AG08396 (cell line): ENCODE measurements around the gene HOMER1.

Experiments used
- DNase-seq: peaks from one replicate; pipeline ENCODE4 v3.0.0; 2012; ENCODE audit warnings: low spot score, mixed read lengths

Gene HOMER1

DNA sequence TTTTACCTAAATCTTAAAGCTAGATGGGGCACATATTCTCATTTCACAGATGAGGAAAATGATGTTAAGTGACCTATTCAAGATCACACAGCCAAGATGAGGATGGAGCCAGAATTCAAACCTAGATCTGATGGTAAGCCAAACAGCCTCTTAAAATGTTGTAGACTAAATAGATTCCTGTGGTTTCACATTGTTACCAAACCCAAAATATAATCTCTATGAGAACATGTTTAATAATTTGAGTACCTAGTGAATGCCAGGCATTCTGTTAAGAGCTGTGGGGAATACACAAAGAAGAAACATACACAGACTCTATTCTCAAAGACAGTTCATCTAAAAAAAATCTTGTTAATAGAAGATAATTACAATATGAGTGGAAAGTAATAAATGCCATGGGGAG, 25.2 kb downstream of the HOMER1 start:
- no peak for DNase-seq

- DNase-seq: no peak
Measured at GRCh38 chr5:79488058-79488457, 25.9 kb downstream of the HOMER1 start.

DNA sequence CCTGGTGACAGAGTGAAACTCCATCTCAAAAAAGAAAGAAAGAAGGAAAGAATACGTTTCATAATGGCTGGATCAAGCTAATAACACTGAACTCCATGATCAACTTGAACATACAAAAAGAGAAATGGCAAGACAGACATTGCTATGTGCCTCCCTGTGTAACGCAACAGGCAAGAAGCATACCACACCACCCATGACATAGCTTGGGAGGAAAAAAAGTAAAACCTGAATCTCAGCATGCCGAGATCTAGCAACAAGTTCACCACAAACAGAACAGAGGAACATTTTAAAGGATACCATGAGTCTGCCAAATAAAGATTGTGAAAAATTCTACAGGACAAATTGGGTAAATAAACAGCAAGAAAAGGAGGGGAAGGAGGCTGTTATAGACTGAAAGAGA, 26.7 kb downstream of the HOMER1 start:
- no peak for DNase-seq

GRCh38 chr5:79486116-79486515, 27.8 kb downstream of the HOMER1 start:
- DNase-seq: no peak

- DNase-seq: no peak
Measured at GRCh38 chr5:79484731-79485130, 29.2 kb downstream of the HOMER1 start.

DNA sequence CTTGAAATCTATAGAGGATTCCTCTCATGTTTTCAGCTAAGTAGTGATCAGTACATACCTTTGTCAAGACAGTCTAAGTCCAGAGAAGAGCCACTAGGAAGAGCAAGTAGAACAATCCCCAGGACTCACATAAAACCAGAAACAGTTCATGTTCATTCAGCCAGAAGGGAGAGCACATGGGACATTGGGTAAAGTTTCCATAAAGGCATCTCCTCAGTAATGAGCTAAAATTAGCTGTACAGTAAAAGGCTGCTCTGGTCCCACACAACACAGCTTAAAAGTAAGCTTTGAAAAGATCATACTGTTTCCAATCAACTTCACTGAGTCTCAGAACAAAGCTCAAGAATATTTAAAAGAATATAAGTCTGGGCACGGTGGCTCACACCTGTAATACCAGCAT, 32.4 kb downstream of the HOMER1 start:
- no peak for DNase-seq

DNA sequence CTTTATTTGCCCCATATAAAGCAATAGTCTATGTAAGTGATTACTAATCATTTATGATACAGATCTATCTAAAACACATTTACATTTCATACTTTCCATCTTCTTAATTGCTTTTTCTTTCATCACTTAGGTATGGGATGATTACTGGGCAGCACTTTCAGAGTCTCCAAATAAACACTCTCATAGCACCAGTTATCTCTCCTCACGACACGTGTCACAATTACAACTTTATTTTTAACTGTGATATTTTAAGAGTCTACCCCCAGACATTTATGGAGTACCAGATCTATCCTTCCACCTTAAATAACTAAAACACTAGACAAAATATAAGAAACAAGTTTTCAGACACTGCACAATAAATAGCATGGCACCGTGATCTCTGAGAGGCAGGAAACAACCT, 32.9 kb downstream of the HOMER1 start:
- DNase-seq: no peak

DNA sequence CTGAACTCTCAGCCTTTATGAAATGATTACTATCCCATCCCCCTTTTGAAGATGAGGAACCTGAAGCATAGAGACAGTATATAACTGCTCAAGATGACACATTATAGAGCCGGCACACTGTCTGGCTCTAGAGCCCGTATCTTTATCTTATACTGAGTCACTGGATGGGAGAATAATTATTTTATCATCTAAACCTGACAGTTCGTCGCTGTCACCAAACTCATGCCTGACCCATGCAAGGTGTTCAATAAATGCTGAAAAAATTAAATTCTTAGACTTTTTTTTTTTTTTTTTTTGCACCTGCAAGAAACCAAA, 38.8 kb downstream of the HOMER1 start:
- no peak for DNase-seq

- DNase-seq: no peak
Measured at GRCh38 chr5:79474367-79475151, 39.4 kb downstream of the HOMER1 start.

DNA sequence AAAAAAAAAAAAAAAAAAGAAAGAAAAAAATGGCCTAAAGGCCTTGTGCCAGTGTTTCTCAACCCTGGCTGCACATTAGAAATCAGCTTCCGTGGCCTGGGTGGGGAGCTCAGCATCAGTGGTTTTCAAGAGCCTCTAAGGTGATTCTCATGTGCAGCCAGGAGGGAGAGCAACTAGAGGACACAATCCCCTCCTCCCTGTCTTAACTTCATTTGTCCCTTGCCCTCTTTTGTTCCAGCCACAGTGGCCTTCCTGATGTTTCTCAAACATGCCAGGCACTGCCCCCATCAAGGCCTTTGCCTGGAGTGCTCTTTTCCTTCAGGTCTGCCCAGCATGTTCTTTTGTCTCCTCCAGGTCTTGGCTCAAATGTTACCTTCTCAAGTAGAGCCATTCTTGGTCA, 42.4 kb downstream of the HOMER1 start:
- DNase-seq: no peak

DNA sequence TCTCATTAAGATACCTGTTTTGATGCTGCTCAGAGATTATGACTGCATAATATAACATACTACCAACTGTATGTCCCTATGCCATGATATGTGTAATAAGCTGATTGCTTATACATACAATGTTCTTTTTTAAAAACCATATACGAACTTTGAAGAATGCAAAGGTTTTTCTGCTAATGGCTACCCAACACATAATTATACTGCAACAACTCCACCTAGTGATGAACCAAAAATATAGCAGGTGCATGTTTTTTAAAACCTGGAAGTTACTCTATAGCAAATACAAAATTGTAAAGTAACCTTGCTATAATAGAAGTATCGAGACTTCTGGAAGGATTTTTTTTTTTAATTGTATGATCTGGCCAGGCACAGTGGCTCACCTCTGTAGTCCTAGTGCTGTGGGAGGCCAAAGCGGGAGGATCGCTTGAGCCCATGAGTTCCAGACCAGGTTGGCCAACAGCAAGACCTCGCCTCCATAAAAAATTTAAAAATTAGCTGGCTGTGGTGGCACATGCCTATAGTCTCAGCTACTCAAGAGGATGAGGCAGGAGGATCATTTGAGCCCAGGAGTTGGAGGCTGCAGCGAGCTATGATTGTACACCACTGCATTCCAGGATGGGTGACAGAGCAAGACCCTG, 49.1 kb downstream of the HOMER1 start:
- peak; percentile 28 for DNase-seq

GRCh38 chr5:79464278-79464677, 49.7 kb downstream of the HOMER1 start:
- no peak for DNase-seq

DNA sequence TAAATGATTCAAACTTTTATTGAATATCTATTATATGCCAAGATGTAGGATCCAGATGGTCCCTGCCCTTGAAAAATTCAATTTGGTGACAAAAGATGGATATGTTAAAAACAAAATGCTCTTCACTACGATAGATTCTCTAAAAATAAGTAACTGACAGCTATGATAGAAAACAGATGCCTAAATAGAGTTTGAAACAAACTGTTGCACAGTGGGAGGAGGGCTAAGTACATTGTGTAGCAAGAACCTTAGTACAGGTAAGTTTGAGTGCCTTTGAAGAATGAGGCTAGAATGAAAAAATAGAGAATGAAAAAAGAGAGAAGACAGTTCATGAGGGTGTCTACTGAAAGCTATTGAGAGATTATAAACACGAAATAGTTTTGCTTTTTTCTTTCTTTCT, 54.3 kb downstream of the HOMER1 start:
- no peak for DNase-seq

DNA sequence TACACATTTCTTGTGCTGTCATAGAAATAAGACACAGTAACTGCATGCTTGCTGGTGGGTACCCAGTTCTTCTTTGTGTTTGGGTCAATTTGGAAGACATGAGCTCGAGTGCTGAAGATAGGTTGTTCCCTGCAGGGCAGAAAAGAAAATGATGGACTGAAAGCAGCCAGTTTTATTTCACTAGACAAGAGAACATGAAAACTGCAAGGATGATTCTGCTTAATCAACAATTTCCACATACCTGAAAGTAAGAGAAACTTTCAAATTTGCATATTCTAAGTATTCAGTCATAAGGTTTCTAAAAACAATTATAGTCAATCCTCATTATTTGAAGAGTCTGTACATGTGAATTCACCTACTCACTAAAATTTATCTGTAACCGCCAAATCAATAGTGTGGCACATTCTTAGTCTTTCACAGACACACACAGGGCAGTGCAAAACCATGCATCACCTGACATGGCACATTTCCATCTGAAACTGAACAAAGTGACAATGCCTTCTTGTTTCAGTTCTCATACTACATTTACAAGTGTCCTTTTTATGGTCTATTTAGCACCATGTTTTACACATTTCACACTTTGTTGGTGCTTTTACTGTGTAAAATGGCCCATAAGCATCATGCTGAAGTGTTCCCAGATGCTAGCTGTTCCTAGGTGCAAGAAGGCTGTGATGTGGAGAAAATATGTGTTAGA, 56.9 kb downstream of the HOMER1 start:
- no peak for DNase-seq

- no peak for DNase-seq
Measured at GRCh38 chr5:79456400-79456799, 57.5 kb downstream of the HOMER1 start.

GRCh38 chr5:79454043-79454442, 59.9 kb downstream of the HOMER1 start:
- DNase-seq: no peak

DNA sequence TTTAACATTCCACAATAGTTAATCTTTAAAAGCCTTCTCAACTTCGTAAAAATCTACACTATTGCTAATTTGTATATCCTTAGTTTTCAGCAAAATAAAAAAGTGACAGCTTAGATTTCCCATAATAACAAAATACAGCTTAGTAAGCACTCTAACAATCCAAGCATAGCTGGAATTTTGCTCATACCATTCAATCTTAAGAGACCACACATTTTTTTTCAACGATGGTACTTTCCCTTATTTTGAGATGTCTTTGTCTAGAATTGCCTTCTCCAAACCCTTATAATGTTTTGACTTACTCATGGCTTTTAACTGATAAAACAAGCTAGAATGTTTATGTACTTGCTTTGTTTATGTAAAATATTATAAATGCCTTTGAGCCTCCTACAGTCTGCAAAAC, 65.6 kb downstream of the HOMER1 start:
- DNase-seq: peak; percentile 21

- DNase-seq: no peak
Measured at GRCh38 chr5:79436821-79437220, 77.1 kb downstream of the HOMER1 start.

DNA sequence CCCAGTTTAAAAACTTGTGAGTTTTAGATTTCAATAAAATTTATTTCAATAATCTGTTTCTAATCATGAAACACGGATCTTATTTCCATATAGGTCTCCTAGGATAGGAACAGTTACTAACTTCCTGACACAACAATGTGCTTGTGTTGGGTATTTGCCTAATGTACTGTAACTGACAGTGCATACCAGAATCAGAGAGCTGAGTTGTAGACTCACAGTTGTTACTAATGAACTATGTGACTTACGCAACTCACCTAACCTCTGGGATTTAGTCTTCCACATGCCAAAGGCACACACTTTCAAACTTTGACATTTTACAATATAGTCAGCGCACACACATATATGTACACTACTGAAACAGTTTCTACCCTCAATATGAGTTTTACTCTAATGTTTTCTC, 77.7 kb downstream of the HOMER1 start:
- peak; percentile 21 for DNase-seq

- no peak for DNase-seq
Measured at GRCh38 chr5:79430196-79430595, 83.7 kb downstream of the HOMER1 start.

DNA sequence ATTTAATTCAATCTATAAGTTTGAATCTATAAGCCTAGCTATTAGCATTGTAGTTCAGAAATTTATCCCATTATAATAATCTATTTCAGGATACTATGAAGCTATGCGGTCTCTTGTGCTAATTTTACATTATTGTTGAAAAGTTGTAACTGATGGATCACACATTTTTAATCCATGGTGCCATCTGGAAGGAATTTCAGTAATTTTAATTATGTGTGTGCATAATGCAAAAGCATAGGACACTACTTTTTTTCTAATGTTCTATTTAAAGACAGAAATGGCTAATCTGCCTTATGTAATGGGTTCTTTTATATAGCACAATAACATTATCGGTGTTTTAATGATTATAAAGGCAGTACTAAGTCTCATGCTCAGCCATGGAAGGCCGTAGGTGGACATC, 90.6 kb downstream of the HOMER1 start:
- no peak for DNase-seq

- DNase-seq: no peak
Measured at GRCh38 chr5:79420248-79420647, 93.7 kb downstream of the HOMER1 start.

DNA sequence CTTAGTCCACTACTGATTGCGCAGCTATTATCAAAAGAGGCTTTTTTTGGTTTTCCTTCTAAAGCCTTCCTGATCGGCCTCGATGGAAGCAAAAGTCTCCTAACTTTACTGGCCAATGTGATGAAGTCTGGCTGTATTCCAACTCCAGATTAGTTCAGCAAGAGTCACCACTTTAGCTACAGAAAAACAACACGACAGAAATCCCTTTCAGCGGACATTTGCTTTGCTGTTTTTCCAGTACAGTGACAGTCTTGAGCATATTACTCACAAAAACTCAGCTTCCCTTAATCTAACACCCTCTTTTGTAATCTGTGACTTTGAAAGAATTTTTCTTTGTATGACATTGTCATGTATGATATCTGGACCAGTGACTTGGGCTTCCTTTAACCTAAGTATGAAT, 95.7 kb downstream of the HOMER1 start:
- DNase-seq: no peak

DNA sequence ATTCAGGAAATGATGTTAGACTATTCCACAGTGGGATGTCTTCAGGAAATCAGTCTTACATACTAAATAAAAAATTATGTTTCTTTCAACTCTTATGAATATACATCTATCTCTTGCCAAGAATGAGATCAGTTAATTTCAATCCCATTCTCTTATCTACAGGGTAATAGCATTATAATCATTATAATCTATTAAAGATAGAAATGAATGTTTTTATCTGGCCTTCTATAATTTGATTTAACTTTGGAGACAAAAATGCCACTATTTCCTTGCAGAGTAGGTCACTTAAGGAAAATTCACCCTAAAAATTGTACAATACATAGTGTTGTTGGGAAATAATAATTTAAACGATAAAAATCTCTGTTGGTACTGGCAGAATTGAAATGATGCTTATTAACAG, 96.4 kb downstream of the HOMER1 start:
- DNase-seq: no peak
